HepG2 (cell line): ENCODE data around the gene ADAMTS2. TPM values are rescaled to one million over a fixed set of nuclear protein-coding genes. Genes with fewer than 3 reads are reported as not detected.

Source experiments
- ATAC-seq: fragments of 200-7000 bp; cut with Tn5 transposase; 3 replicates; pipeline ENCODE4 v1.9.1; 2020; ENCODE audit warnings: mild to moderate bottlenecking, moderate library complexity
- BruUV-seq: library from RNA; stranded (reverse); fragments of 400-500 nt; replicated peaks from 2 replicates; lab custom pipeline; 2021; lab: Mats Ljungman, UMichigan
- CTCF ChIA-PET: fragments of 300-600 bp; formaldehyde crosslinking; extraction: SDS; loops from one replicate; lab custom pipeline; 2021; ENCODE audit warnings: low total read pairs, inconsistent platforms, low intra/inter-chr PET ratio; lab: Yijun Ruan, JAX
- POLR2A ChIA-PET: fragments of 350-600 bp; sonication (Branson Sonifier 250); formaldehyde crosslinking; loops from one replicate; lab custom pipeline; 2020; ENCODE audit warnings: antibody characterized with exemption, inconsistent platforms; lab: Yijun Ruan, JAX
- DNase-seq: peaks from one replicate; pipeline ENCODE4 v3.0.0-alpha.2; 2015; ENCODE audit warnings: low spot score
- FAIRE-seq: peaks from 3 replicates; lab custom pipeline; 2011; peaks lifted over from hg19 to GRCh38; lab: Jason Lieb, UNC
- H2AFZ ChIP-seq: one replicate; pipeline ENCODE4 v1.6.1; 2011; ENCODE audit warnings: low read length, inconsistent platforms
- H3K27ac ChIP-seq: fragments of 300-600 bp; 3 replicates; pipeline ENCODE4 v1.8.0; 2011; ENCODE audit warnings: mixed run types, mild to moderate bottlenecking, mixed read lengths, low read length, inconsistent platforms; ENCODE audit not compliant: insufficient read depth; ENCODE audit errors: extremely low read length
- H3K27me3 ChIP-seq, 2 experiments: fragments of 200-600 bp in 1 of 2; 2 replicates in 1 of 2; 3 replicates in 1 of 2; pipeline versions ENCODE4 v1.6.0 to v1.8.0; 2011; ENCODE audit warnings: low read length in 2 of 2, mild to moderate bottlenecking in 2 of 2, moderate library complexity in 2 of 2, inconsistent platforms in 1 of 2; ENCODE audit not compliant: insufficient read depth in 2 of 2, control insufficient read depth in 1 of 2
- H3K36me3 ChIP-seq, 2 experiments: fragments of 200-600 bp in 1 of 2; replicated peaks in 1 of 2; 2 replicates in 1 of 2; 3 replicates in 1 of 2; pipeline versions ENCODE4 v1.5.1 to v1.8.0; 2011; ENCODE audit warnings: low read length in 2 of 2, inconsistent platforms in 1 of 2; ENCODE audit not compliant: insufficient read depth in 2 of 2, control insufficient read depth in 1 of 2
- H3K4me1 ChIP-seq: 2 replicates; pipeline ENCODE4 v1.5.1; 2012; ENCODE audit warnings: low read length, inconsistent platforms; ENCODE audit not compliant: insufficient read depth
- H3K4me2 ChIP-seq: 2 replicates; pipeline ENCODE4 v1.6.0; 2011; ENCODE audit warnings: low read depth, low read length, inconsistent platforms
- H3K4me3 ChIP-seq, 3 experiments: fragments of 200-600 bp in 1 of 3; sonication (generic), shearing (Covaris generic) in 1 of 3; replicated peaks in 1 of 3; 2 replicates each; pipeline ENCODE4 v1.5.1; 2011 to 2016; ENCODE audit warnings: low read length in 3 of 3, inconsistent platforms in 2 of 3, low read depth in 2 of 3, mild to moderate bottlenecking in 2 of 3, control low read depth in 1 of 3, mixed read lengths in 1 of 3; ENCODE audit not compliant: insufficient read depth in 1 of 3
- H3K79me2 ChIP-seq: one replicate; pipeline ENCODE4 v1.6.1; 2011; ENCODE audit warnings: low read length, inconsistent platforms; ENCODE audit not compliant: insufficient read depth
- H3K9ac ChIP-seq: 2 replicates; pipeline ENCODE4 v1.6.0; 2011; ENCODE audit warnings: mild to moderate bottlenecking, low read depth, low read length, inconsistent platforms; ENCODE audit not compliant: insufficient read depth
- H3K9me3 ChIP-seq: 2 replicates; pipeline ENCODE4 v1.5.1; 2012; ENCODE audit warnings: mild to moderate bottlenecking, low read length
- H4K20me1 ChIP-seq: 2 replicates; pipeline ENCODE4 v1.6.0; 2011; ENCODE audit warnings: inconsistent platforms, mild to moderate bottlenecking, low read length, moderate library complexity; ENCODE audit not compliant: insufficient read depth
- BRD4 ChIP-seq: sonication (generic); formaldehyde crosslinking; IDR thresholded peaks from 2 replicates; pipeline ENCODE4 v1.4.0; 2020; ENCODE audit warnings: missing genetic modification reagents
- DZIP1 ChIP-seq: sonication (generic); formaldehyde crosslinking; IDR thresholded peaks from 2 replicates; pipeline ENCODE4 v1.5.0; 2020; ENCODE audit warnings: mild to moderate bottlenecking, missing genetic modification reagents
- MYPOP ChIP-seq: sonication (generic); formaldehyde crosslinking; IDR thresholded peaks from 2 replicates; pipeline ENCODE4 v1.8.1; 2023; ENCODE audit warnings: mild to moderate bottlenecking, moderate library complexity, missing genetic modification reagents
- NR2F6 ChIP-seq, 2 experiments: IDR thresholded peaks; 2 replicates each; pipeline ENCODE4 v1.6.1; 2016; ENCODE audit warnings: antibody characterized with exemption in 1 of 2, mild to moderate bottlenecking in 1 of 2
- NR3C1 ChIP-seq: sonication (generic); formaldehyde crosslinking; IDR thresholded peaks from 2 replicates; pipeline ENCODE4 v1.4.0; 2020; ENCODE audit warnings: missing genetic modification reagents
- PRPF4 ChIP-seq: fragments of 200-400 bp; formaldehyde crosslinking; IDR thresholded peaks from 2 replicates; pipeline ENCODE4 v1.6.1; 2016; ENCODE audit warnings: low read length, low read depth; ENCODE audit not compliant: poor library complexity, severe bottlenecking
- RBM22 ChIP-seq: fragments of 200-400 bp; formaldehyde crosslinking; optimal IDR thresholded peaks from 2 replicates; pipeline ENCODE3; 2017; ENCODE audit warnings: mild to moderate bottlenecking, low read length, moderate library complexity
- TCF7L2 ChIP-seq: IDR thresholded peaks from 2 replicates; pipeline ENCODE4 v1.6.1; 2011; ENCODE audit warnings: mild to moderate bottlenecking, low read depth, low read length, moderate library complexity
- TEAD3 ChIP-seq: optimal IDR thresholded peaks from 2 replicates; pipeline ENCODE3; 2016; ENCODE audit warnings: borderline replicate concordance
- TFAP4 ChIP-seq: sonication (generic); IDR thresholded peaks from 2 replicates; pipeline ENCODE4 v1.6.1; 2016; ENCODE audit warnings: low read depth, borderline replicate concordance
- ZBTB20 ChIP-seq: sonication (generic); formaldehyde crosslinking; IDR thresholded peaks from 2 replicates; pipeline ENCODE4 v1.8.1; 2023; ENCODE audit warnings: missing genetic modification reagents, low read depth, mild to moderate bottlenecking, borderline replicate concordance
- ZBTB39 ChIP-seq: sonication (generic); formaldehyde crosslinking; IDR thresholded peaks from 2 replicates; pipeline ENCODE4 v1.5.0; 2020; ENCODE audit warnings: missing genetic modification reagents
- ZNF362 ChIP-seq: sonication (generic); formaldehyde crosslinking; IDR thresholded peaks from 2 replicates; pipeline ENCODE4 v1.4.0; 2020; ENCODE audit warnings: missing genetic modification reagents, mild to moderate bottlenecking, borderline replicate concordance
- ZNF598 ChIP-seq: sonication (generic); formaldehyde crosslinking; IDR thresholded peaks from 2 replicates; pipeline ENCODE4 v1.5.1; 2020; ENCODE audit warnings: mild to moderate bottlenecking, missing genetic modification reagents, borderline replicate concordance
- WGBS: methylation state at CpG from one replicate; pipeline ENCODE4 v1.1.6; 2017; ENCODE audit warnings: low lambda C conversion rate; 5-methylcytosine and 5-hydroxymethylcytosine counted together
- in situ Hi-C: cut with HindIII; loops from 2 replicates; pipeline ENCODE4 v1.10.0; 2017; ENCODE audit warnings: low pct_unique_long_range_greater_than_20kb; ENCODE audit not compliant: extremely low pct_ligation_motif_present
- intact Hi-C: fragments of 100-400 bp; cut with micrococcal nuclease; formaldehyde crosslinking; loops from one replicate; pipeline ENCODE4 v1.10.0; 2022; ENCODE audit not compliant: unreplicated experiment
- polyA plus RNA-seq, 8 experiments: library from polyadenylated mRNA; depleted of rRNA in 3 of 8; stranded (reverse) in 7 of 8; unstranded in 1 of 8; fragments of >200 nt; fragmentation: Illumina TruSeq in 4 of 8; extraction: Trizol in 4 of 8; gene quantifications; 2 replicates each; pipeline versions ENCODE4 v1.2.1 to v1.2.3, GENCODE V29; 2011 to 2016; ENCODE audit warnings: low read depth in 4 of 8, missing spikeins in 1 of 8, mixed read lengths in 1 of 8; ENCODE audit not compliant: insufficient read depth in 1 of 8
- total RNA-seq, 5 experiments: library from RNA; depleted of rRNA; stranded (reverse); fragments of >200 nt; fragmentation: Illumina TruSeq; extraction: Trizol; gene quantifications; 2 replicates each; pipeline ENCODE4 v1.2.3, GENCODE V29; 2016; ENCODE audit warnings: low read depth in 1 of 5

ADAMTS2 gene
- total and polyA plus RNA-seq, 2 of the 13 experiments (the other 11 are each of a cell fraction or from before 2014, with no cell fraction given): 0.24 to 3.5 TPM

GRCh38 chr5:179288809-179289185 is 56.5 kb downstream of the ADAMTS2 start (continued):
- TF ChIP-seq DZIP1 (CRISPR knock-in tag) (no peak), PRPF4 (no peak)

- in situ Hi-C loops (no loop called here), intact Hi-C loops (no loop called here)
- ChIA-PET CTCF (no interaction called here), POLR2A (no interaction called here)
- DNase-seq: no peak
- H3K79me2 ChIP-seq: no peaks in the 10 kb centered on the region
- no peak overlapping the region for H3K4me3 ChIP-seq
- BruUV-seq: no TSS peak
- H3K27me3 ChIP-seq: peaks cover 4 to 20% of the 10 kb centered on the region in 2 experiments; a peak in 4 of 5 replicates
- no peak overlapping the region for H3K4me2 ChIP-seq
- ATAC-seq: no peak
- no peak overlapping the region for H3K27ac ChIP-seq
- no peaks in the 10 kb centered on the region for H4K20me1 ChIP-seq
- WGBS: 44% methylated on average over 17 of the region's 21 CpGs
- no peaks in the 10 kb centered on the region for H3K36me3 ChIP-seq
- H3K9ac ChIP-seq: no peak overlapping the region
- H2AFZ ChIP-seq: no peak overlapping the region
- no peaks in the 10 kb centered on the region for H3K4me1 ChIP-seq
- FAIRE-seq: no peak
- H3K9me3 ChIP-seq: no peaks in the 10 kb centered on the region
- no peak for TF ChIP-seq TEAD3 (CRISPR knock-in tag)
- no peak for TF ChIP-seq NR3C1 (CRISPR knock-in tag)
- TF ChIP-seq RBM22: no peak
- no peak for TF ChIP-seq ZBTB39
- no peak for TF ChIP-seq TFAP4
- TF ChIP-seq ZNF598: no peak
- no peak for TF ChIP-seq ZBTB20
- no peak for TF ChIP-seq BRD4
- no peak for TF ChIP-seq MYPOP (CRISPR knock-in tag)
- no peak for TF ChIP-seq TCF7L2
- TF ChIP-seq ZNF362 (CRISPR knock-in tag): no peak
- no peak for TF ChIP-seq NR2F6 (IDR thresholded peaks at IDR 0.05)
- TF ChIP-seq NR2F6 (CRISPR knock-in tag; IDR thresholded peaks at IDR 0.05): no peak
Measured at GRCh38 chr5:179288101-179288808, 57.0 kb downstream of the ADAMTS2 start.
